Measurements from ENCODE around the gene SHB.
"Not testable (repeated sequence)": the region's sequence is repeated elsewhere in the genome, so short reads cannot be mapped to it uniquely, and the experiment has no call there.

SHB gene

GRCh38 chr9:37965676-37966345 is 103.2 kb downstream of the SHB start:
- not testable (repeated sequence) for FAIRE-seq

GRCh38 chr9:37965116-37965515 is 103.9 kb downstream of the SHB start:
- FAIRE-seq = no peak

- no peak for FAIRE-seq
These were observed 104.3 kb downstream of the SHB start for GRCh38 chr9:37964740-37965081.

GRCh38 chr9:37963936-37964739 is 104.9 kb downstream of the SHB start:
- no peak for FAIRE-seq

GRCh38 chr9:37961351-37961750 is 107.7 kb downstream of the SHB start:
- no peak for FAIRE-seq

GRCh38 chr9:37960631-37961030 is 108.4 kb downstream of the SHB start:
- no peak for FAIRE-seq

GRCh38 chr9:37959976-37960375 is 109.1 kb downstream of the SHB start:
- no peak for FAIRE-seq

GRCh38 chr9:37958154-37958553 is 110.9 kb downstream of the SHB start:
- FAIRE-seq = no peak

- no peak for FAIRE-seq
These were observed 111.4 kb downstream of the SHB start for GRCh38 chr9:37957664-37957953.

GRCh38 chr9:37956904-37957663 is 111.9 kb downstream of the SHB start:
- FAIRE-seq = no peak

- no peak for FAIRE-seq
These were observed 112.6 kb downstream of the SHB start for GRCh38 chr9:37956423-37956820.

GRCh38 chr9:37955781-37956422 is 113.1 kb downstream of the SHB start:
- no peak for FAIRE-seq

GRCh38 chr9:37954581-37954981 is 114.4 kb downstream of the SHB start:
- no peak for FAIRE-seq

- FAIRE-seq = no peak
These were observed 115.1 kb downstream of the SHB start for GRCh38 chr9:37953775-37954437.

- FAIRE-seq = no peak
These were observed 115.7 kb downstream of the SHB start for GRCh38 chr9:37953206-37953774.

- no peak for FAIRE-seq
These were observed 116.3 kb downstream of the SHB start for GRCh38 chr9:37952731-37953130.

GRCh38 chr9:37951671-37952449 is 117.2 kb downstream of the SHB start:
- no peak for FAIRE-seq

- FAIRE-seq = no peak
These were observed 118.5 kb downstream of the SHB start for GRCh38 chr9:37950561-37950960.

- FAIRE-seq = no peak
These were observed 119.5 kb downstream of the SHB start for GRCh38 chr9:37949576-37949975.

- no peak for FAIRE-seq
These were observed 120.5 kb downstream of the SHB start for GRCh38 chr9:37948417-37948980.

GRCh38 chr9:37947977-37948376 is 121.0 kb downstream of the SHB start:
- FAIRE-seq = no peak

Data from A204.1 (cell line).